ENCODE measurements around the gene GPC6.

Gene GPC6

GRCh38 chr13:94232161-94232950 lies 1005.7 kb downstream of the GPC6 start:
- WGBS (ENCODE audit: insufficient coverage, insufficient read length) = no CpG with 5 or more reads among the region's 9 CpGs
- no peak for DNase-seq (ENCODE audit: low read depth, low spot score)
- H3K27me3 ChIP-seq (ENCODE audit: control insufficient read depth, insufficient read depth, low read length) = no peaks in the 10 kb centered on the region
- H3K36me3 ChIP-seq (ENCODE audit: control insufficient read depth, insufficient read depth, low read length) = no peaks in the 10 kb centered on the region
- H3K4me1 ChIP-seq (ENCODE audit: control insufficient read depth, insufficient read depth, low read length) = no peaks in the 10 kb centered on the region
- H3K9me3 ChIP-seq (ENCODE audit: control insufficient read depth, insufficient read depth, low read length) = no peaks in the 10 kb centered on the region
- H3K27ac ChIP-seq (ENCODE audit: low read length) = no peak overlapping the region
- H3K4me3 ChIP-seq (ENCODE audit: low read length) = no peak overlapping the region

- Histone ChIP-seq H3K4me3 (ENCODE audit: low read length) (no peak overlapping the region), H3K36me3 (ENCODE audit: control insufficient read depth, insufficient read depth, low read length) (no peaks in the 10 kb centered on the region), H3K4me1 (ENCODE audit: control insufficient read depth, insufficient read depth, low read length) (no peaks in the 10 kb centered on the region), H3K9me3 (ENCODE audit: control insufficient read depth, insufficient read depth, low read length) (no peaks in the 10 kb centered on the region), H3K27ac (ENCODE audit: low read length) (no peak overlapping the region), H3K27me3 (ENCODE audit: control insufficient read depth, insufficient read depth, low read length) (no peaks in the 10 kb centered on the region)
- DNase-seq (ENCODE audit: low read depth, low spot score) = no peak
- WGBS (ENCODE audit: insufficient coverage, insufficient read length) = no CpG with 5 or more reads among the region's 2 CpGs
Observed at GRCh38 chr13:94232956-94233355, 1006.3 kb downstream of the GPC6 start.

- Histone ChIP-seq H3K27me3 (ENCODE audit: control insufficient read depth, insufficient read depth, low read length) (no peaks in the 10 kb centered on the region), H3K4me1 (ENCODE audit: control insufficient read depth, insufficient read depth, low read length) (no peaks in the 10 kb centered on the region), H3K9me3 (ENCODE audit: control insufficient read depth, insufficient read depth, low read length) (no peaks in the 10 kb centered on the region), H3K36me3 (ENCODE audit: control insufficient read depth, insufficient read depth, low read length) (no peaks in the 10 kb centered on the region), H3K4me3 (ENCODE audit: low read length) (no peak overlapping the region), H3K27ac (ENCODE audit: low read length) (no peak overlapping the region)
- no peak for DNase-seq (ENCODE audit: low read depth, low spot score)
- no CpG with 5 or more reads among the region's 5 CpGs for WGBS (ENCODE audit: insufficient coverage, insufficient read length)
Observed at GRCh38 chr13:94233401-94233800, 1006.8 kb downstream of the GPC6 start.

GRCh38 chr13:94233837-94234236 lies 1007.2 kb downstream of the GPC6 start:
- Histone ChIP-seq H3K36me3 (ENCODE audit: control insufficient read depth, insufficient read depth, low read length) (no peaks in the 10 kb centered on the region), H3K27me3 (ENCODE audit: control insufficient read depth, insufficient read depth, low read length) (no peaks in the 10 kb centered on the region), H3K4me3 (ENCODE audit: low read length) (no peak overlapping the region), H3K9me3 (ENCODE audit: control insufficient read depth, insufficient read depth, low read length) (no peaks in the 10 kb centered on the region), H3K27ac (ENCODE audit: low read length) (no peak overlapping the region), H3K4me1 (ENCODE audit: control insufficient read depth, insufficient read depth, low read length) (no peaks in the 10 kb centered on the region)
- no CpG with 5 or more reads among the region's 4 CpGs for WGBS (ENCODE audit: insufficient coverage, insufficient read length)
- no peak for DNase-seq (ENCODE audit: low read depth, low spot score)

GRCh38 chr13:94234738-94235137 lies 1008.1 kb downstream of the GPC6 start:
- no CpG with 5 or more reads among the region's 2 CpGs for WGBS (ENCODE audit: insufficient coverage, insufficient read length)
- no peaks in the 10 kb centered on the region for H3K4me1 ChIP-seq (ENCODE audit: control insufficient read depth, insufficient read depth, low read length)

GRCh38 chr13:94236132-94236531 lies 1009.5 kb downstream of the GPC6 start:
- Histone ChIP-seq H3K27ac (ENCODE audit: low read length) (no peak overlapping the region), H3K9me3 (ENCODE audit: control insufficient read depth, insufficient read depth, low read length) (no peaks in the 10 kb centered on the region), H3K4me1 (ENCODE audit: control insufficient read depth, insufficient read depth, low read length) (no peaks in the 10 kb centered on the region), H3K27me3 (ENCODE audit: control insufficient read depth, insufficient read depth, low read length) (no peaks in the 10 kb centered on the region), H3K4me3 (ENCODE audit: low read length) (no peak overlapping the region), H3K36me3 (ENCODE audit: control insufficient read depth, insufficient read depth, low read length) (no peaks in the 10 kb centered on the region)
- no peak for DNase-seq (ENCODE audit: low read depth, low spot score)
- no CpG with 5 or more reads among the region's 2 CpGs for WGBS (ENCODE audit: insufficient coverage, insufficient read length)

More at GRCh38 chr13:94234738-94235137, 1008.1 kb downstream of the GPC6 start:
- DNase-seq (ENCODE audit: low read depth, low spot score) = no peak
- H3K27ac ChIP-seq (ENCODE audit: low read length) = no peak overlapping the region
- no peaks in the 10 kb centered on the region for H3K36me3 ChIP-seq (ENCODE audit: control insufficient read depth, insufficient read depth, low read length)
- H3K27me3 ChIP-seq (ENCODE audit: control insufficient read depth, insufficient read depth, low read length) = no peaks in the 10 kb centered on the region
- no peaks in the 10 kb centered on the region for H3K9me3 ChIP-seq (ENCODE audit: control insufficient read depth, insufficient read depth, low read length)
- no peak overlapping the region for H3K4me3 ChIP-seq (ENCODE audit: low read length)

- H3K36me3 ChIP-seq (ENCODE audit: control insufficient read depth, insufficient read depth, low read length) = no peaks in the 10 kb centered on the region
- no peak overlapping the region for H3K4me3 ChIP-seq (ENCODE audit: low read length)
- H3K9me3 ChIP-seq (ENCODE audit: control insufficient read depth, insufficient read depth, low read length) = no peaks in the 10 kb centered on the region
- no peak for DNase-seq (ENCODE audit: low read depth, low spot score)
- H3K27me3 ChIP-seq (ENCODE audit: control insufficient read depth, insufficient read depth, low read length) = no peaks in the 10 kb centered on the region
- no peak overlapping the region for H3K27ac ChIP-seq (ENCODE audit: low read length)
- no peaks in the 10 kb centered on the region for H3K4me1 ChIP-seq (ENCODE audit: control insufficient read depth, insufficient read depth, low read length)
Observed at GRCh38 chr13:94236872-94237271, 1010.3 kb downstream of the GPC6 start.

GRCh38 chr13:94239135-94239534 lies 1012.5 kb downstream of the GPC6 start:
- Histone ChIP-seq H3K9me3 (ENCODE audit: control insufficient read depth, insufficient read depth, low read length) (no peaks in the 10 kb centered on the region), H3K36me3 (ENCODE audit: control insufficient read depth, insufficient read depth, low read length) (no peaks in the 10 kb centered on the region), H3K27ac (ENCODE audit: low read length) (no peak overlapping the region), H3K4me1 (ENCODE audit: control insufficient read depth, insufficient read depth, low read length) (no peaks in the 10 kb centered on the region), H3K27me3 (ENCODE audit: control insufficient read depth, insufficient read depth, low read length) (no peaks in the 10 kb centered on the region), H3K4me3 (ENCODE audit: low read length) (no peak overlapping the region)
- DNase-seq (ENCODE audit: low read depth, low spot score) = no peak
- WGBS (ENCODE audit: insufficient coverage, insufficient read length) = no CpG with 5 or more reads among the region's 3 CpGs

GRCh38 chr13:94242554-94242953 lies 1015.9 kb downstream of the GPC6 start:
- no peak for DNase-seq (ENCODE audit: low read depth, low spot score)
- H3K27ac ChIP-seq (ENCODE audit: low read length) = no peak overlapping the region
- H3K36me3 ChIP-seq (ENCODE audit: control insufficient read depth, insufficient read depth, low read length) = no peaks in the 10 kb centered on the region
- H3K27me3 ChIP-seq (ENCODE audit: control insufficient read depth, insufficient read depth, low read length) = no peaks in the 10 kb centered on the region
- H3K9me3 ChIP-seq (ENCODE audit: control insufficient read depth, insufficient read depth, low read length) = no peaks in the 10 kb centered on the region
- no peaks in the 10 kb centered on the region for H3K4me1 ChIP-seq (ENCODE audit: control insufficient read depth, insufficient read depth, low read length)
- H3K4me3 ChIP-seq (ENCODE audit: low read length) = no peak overlapping the region

- Histone ChIP-seq H3K9me3 (ENCODE audit: control insufficient read depth, insufficient read depth, low read length) (no peaks in the 10 kb centered on the region), H3K4me3 (ENCODE audit: low read length) (no peak overlapping the region), H3K27me3 (ENCODE audit: control insufficient read depth, insufficient read depth, low read length) (no peaks in the 10 kb centered on the region), H3K27ac (ENCODE audit: low read length) (no peak overlapping the region), H3K36me3 (ENCODE audit: control insufficient read depth, insufficient read depth, low read length) (no peaks in the 10 kb centered on the region), H3K4me1 (ENCODE audit: control insufficient read depth, insufficient read depth, low read length) (no peaks in the 10 kb centered on the region)
- DNase-seq (ENCODE audit: low read depth, low spot score) = no peak
Observed at GRCh38 chr13:94243551-94243950, 1016.9 kb downstream of the GPC6 start.

- no peak overlapping the region for H3K27ac ChIP-seq (ENCODE audit: low read length)
- WGBS (ENCODE audit: insufficient coverage, insufficient read length) = no CpG with 5 or more reads among the region's 1 CpG
- no peaks in the 10 kb centered on the region for H3K36me3 ChIP-seq (ENCODE audit: control insufficient read depth, insufficient read depth, low read length)
- H3K27me3 ChIP-seq (ENCODE audit: control insufficient read depth, insufficient read depth, low read length) = no peaks in the 10 kb centered on the region
- DNase-seq (ENCODE audit: low read depth, low spot score) = no peak
- no peak overlapping the region for H3K4me3 ChIP-seq (ENCODE audit: low read length)
- peaks cover 1% of the 10 kb centered on the region; the same call in 1 of the 2 replicates for H3K4me1 ChIP-seq (ENCODE audit: control insufficient read depth, insufficient read depth, low read length)
- H3K9me3 ChIP-seq (ENCODE audit: control insufficient read depth, insufficient read depth, low read length) = no peaks in the 10 kb centered on the region
Observed at GRCh38 chr13:94246495-94246894, 1019.9 kb downstream of the GPC6 start.

All from iPS DF 6.9 (cell line).